Dermis microvascular lymphatic vessel endothelial cell (primary cell): Measurements from ENCODE around the gene PSAPL1. TPM values are rescaled to one million over a fixed set of nuclear protein-coding genes. Genes with fewer than 3 reads are reported as not detected.
"Not testable (repeated sequence)": the region's sequence is repeated elsewhere in the genome, so short reads cannot be mapped to it uniquely, and the experiment has no call there.

Source experiments
- DNase-seq, 2 donors: peaks; one replicate each; pipeline versions ENCODE4 v3.0.0 to v3.0.0-alpha.2; 2010; ENCODE audit warnings: low read depth in 2 of 2
- total RNA-seq: library from RNA; depleted of rRNA; stranded (reverse); fragments of >200 nt; gene quantifications from 2 replicates; pipeline ENCODE4 v1.2.1, GENCODE V29; 2014

The PSAPL1 gene
- total RNA-seq, 1 donor from 2014 or later: not detected

GRCh38 chr4:7458477-7458876 lies 23.7 kb upstream of the PSAPL1 start:
- no peak for DNase-seq

- no peak for DNase-seq
Observed at GRCh38 chr4:7458066-7458425, 23.3 kb upstream of the PSAPL1 start.

- no peak for DNase-seq
Observed at GRCh38 chr4:7457201-7458065, 22.7 kb upstream of the PSAPL1 start.

DNA sequence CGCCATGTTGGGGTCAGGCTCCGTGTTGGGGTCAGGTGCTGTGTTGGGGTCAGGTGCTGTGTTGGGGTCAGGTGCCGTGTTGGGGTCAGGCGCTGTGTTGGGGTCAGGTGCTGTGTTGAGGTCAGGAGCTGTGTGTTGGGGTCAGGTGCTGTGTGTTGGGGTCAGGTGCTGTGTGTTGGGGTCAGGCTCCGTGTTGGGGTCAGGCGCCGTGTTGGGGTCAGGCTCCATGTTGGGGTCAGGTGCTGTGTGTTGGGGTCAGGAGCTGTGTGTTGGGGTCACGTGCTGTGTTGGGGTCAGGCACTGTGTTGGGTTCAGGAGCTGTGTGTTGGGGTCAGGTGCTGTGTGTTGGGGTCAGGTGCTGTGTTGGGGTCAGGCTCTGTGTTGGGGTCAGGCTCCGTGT lies 18.1 kb upstream of the PSAPL1 start:
- not testable (repeated sequence) for DNase-seq

DNA sequence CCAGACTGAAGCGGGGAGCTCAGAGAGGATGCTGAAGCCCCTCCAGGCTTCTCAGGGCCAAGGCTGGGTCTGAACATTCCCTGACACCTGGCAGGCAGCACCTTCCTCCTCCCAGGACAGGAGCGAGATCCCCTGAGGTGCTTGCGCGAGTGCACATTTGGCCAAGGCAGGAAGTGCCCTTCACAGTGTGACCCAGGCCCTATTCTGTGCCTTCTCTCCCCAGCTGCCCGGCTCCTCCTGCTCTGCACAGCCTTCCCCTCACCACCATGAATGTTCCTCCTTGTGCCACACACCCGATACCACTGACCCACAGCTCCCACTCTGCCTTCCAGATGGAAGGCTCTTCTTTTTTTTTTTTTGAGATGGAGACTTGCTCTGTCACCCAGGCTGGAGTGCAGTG lies 17.1 kb upstream of the PSAPL1 start:
- no peak for DNase-seq

GRCh38 chr4:7451434-7451789 lies 16.7 kb upstream of the PSAPL1 start:
- no peak for DNase-seq

DNA sequence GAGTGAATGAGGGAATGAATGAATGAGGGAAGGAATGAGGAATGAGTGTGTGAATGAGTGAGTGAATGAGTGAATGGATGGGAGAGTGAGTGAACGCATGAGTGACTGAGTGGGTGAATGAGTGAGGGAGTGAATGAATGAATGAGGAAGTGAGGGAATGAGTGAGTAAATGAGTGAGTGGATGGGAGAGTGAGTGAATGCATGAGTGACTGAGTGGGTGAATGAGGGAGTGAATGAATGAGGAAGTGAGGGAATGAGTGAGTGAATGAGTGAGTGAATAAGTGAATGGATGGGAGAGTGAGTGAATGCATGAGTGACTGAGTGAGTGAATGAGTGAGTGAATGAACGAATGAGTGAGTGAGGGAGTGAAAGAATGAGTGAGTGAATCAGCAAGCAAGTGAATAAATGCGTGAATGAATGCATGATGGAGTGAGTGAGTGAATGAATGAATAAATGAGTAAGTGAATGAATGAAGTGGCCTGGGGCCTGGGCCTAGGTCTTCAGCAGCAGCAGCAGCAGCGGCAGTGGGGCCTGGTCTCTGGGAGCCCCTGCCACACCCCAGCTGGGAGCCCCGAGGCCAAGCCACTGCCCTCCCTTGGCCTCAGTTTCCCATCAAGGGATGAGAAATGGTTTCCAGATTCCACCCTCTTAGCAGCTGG lies 16.2 kb upstream of the PSAPL1 start:
- DNase-seq: no peak

- DNase-seq: no peak
Observed at GRCh38 chr4:7448036-7448435, 13.3 kb upstream of the PSAPL1 start.

DNA sequence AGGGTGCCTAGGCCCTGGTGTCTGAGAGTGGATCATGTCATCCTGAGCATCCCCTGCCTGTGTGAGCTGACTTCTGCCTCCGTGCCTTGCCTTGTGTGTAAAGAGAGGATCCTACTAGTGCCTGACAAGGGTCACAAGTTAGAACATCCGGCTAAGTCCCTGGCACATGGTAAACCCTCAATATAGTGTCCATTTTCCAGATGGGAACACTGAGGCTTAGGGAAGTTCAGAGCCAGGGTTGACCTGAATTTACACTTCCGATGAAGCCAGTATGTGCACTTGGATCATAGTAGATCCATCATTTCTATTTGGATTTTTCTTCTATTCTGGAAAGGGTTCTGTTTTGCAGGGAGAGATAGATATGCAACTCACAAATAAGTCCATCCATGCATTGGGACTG lies 12.5 kb upstream of the PSAPL1 start:
- DNase-seq: no peak

GRCh38 chr4:7444731-7445130 lies 10.0 kb upstream of the PSAPL1 start:
- DNase-seq: no peak

GRCh38 chr4:7444314-7444713 lies 9.6 kb upstream of the PSAPL1 start:
- DNase-seq: no peak

DNA sequence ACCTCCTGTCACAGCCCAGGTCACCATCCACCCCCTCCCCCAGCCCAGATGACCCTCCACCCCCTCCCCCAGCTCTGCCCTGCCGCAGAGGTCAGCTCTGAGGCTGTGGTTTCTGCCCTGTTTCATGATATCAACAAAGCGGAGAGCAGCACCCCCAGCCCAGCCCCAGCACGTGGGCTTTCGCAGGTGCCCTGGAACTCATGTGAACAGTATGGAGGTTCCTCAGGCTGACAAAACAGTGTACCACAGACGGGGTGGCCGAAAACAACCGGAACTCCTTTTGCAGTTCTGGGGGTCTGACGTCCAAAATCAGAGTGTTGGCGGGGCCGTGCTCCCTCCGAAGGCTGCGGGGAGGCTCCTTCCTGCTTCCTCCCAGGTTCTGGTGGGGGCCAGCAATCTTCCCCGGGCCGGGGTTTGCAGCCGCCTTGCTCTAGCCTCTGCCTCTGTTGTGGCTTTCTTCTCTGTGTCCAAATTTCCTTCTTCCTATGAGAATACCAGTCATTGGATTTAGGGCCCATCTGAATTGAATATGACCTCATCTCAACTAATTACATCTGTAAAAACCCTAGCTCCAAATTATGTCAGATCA lies 7.9 kb upstream of the PSAPL1 start:
- no peak for DNase-seq

GRCh38 chr4:7441201-7441600 lies 6.5 kb upstream of the PSAPL1 start:
- no peak for DNase-seq

- no peak for DNase-seq
Observed at GRCh38 chr4:7439699-7440098, 5.0 kb upstream of the PSAPL1 start.

DNA sequence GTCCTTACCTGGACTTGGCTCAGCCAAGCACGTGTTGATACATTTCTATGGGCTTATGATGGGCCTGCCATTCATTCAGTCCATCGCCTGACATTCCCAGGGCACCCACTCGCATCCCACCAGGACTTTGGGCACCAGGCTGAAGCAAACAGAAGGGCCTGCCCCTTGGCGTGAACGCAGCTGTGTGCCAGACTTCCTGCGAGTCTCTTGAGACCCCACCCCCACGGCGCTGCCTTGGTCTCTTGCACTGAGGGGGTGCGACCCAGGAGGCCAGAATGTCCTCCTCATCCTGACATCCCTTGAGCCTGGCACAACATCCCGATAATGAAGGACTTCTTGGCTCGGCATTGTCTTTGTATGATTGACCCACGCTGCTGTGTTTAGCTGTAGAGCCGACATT lies 1.5 kb upstream of the PSAPL1 start:
- DNase-seq: no peak

- no peak for DNase-seq
Observed at GRCh38 chr4:7435471-7436061, 836 bp upstream of the PSAPL1 start.

- DNase-seq: no peak
Observed at GRCh38 chr4:7434141-7434765, 477 bp downstream of the PSAPL1 start.

GRCh38 chr4:7433376-7434140 lies 1.2 kb downstream of the PSAPL1 start:
- no peak for DNase-seq

GRCh38 chr4:7432531-7433375 lies 2.0 kb downstream of the PSAPL1 start:
- DNase-seq: no peak
